Caco-2 (cell line): ENCODE results near the gene FUT7. TPM values are rescaled to one million over a fixed set of nuclear protein-coding genes. Genes with fewer than 3 reads are reported as not detected.

Experiments
- BruUV-seq: library from RNA; stranded (reverse); fragments of 400-500 nt; replicated peaks from 2 replicates; lab custom pipeline; 2021; lab: Mats Ljungman, UMichigan
- CTCF ChIA-PET: fragments of 300-600 bp; sonication (Branson Sonifier 250); formaldehyde crosslinking; loops from one replicate; lab custom pipeline; 2022; ENCODE audit warnings: antibody characterized with exemption; lab: Charles Lee
- POLR2A ChIA-PET: fragments of 300-600 bp; sonication (Branson Sonifier 250); formaldehyde crosslinking; loops from one replicate; lab custom pipeline; 2022; ENCODE audit warnings: antibody characterized with exemption; lab: Charles Lee
- DNase-seq, 2 experiments: peaks; one replicate each; pipeline versions ENCODE4 v3.0.0 to v3.0.0-alpha.2; 2020 to 2022
- H3K27me3 ChIP-seq: replicated peaks from 2 replicates; pipeline ENCODE4 v1.6.0; 2011; ENCODE audit warnings: low read length; ENCODE audit not compliant: control insufficient read depth, insufficient read depth
- H3K36me3 ChIP-seq: 2 replicates; pipeline ENCODE4 v1.5.1; 2011; ENCODE audit warnings: low read length; ENCODE audit not compliant: control insufficient read depth, insufficient read depth
- H3K4me1 ChIP-seq: fragments of 250-450 bp; sonication (Bioruptor Pico); 2 replicates; pipeline ENCODE4 v1.5.1; 2020; ENCODE audit warnings: mild to moderate bottlenecking
- H3K4me3 ChIP-seq: 2 replicates; pipeline ENCODE4 v1.5.1; 2011; ENCODE audit warnings: low read depth, mild to moderate bottlenecking, control low read depth, low read length
- H3K9me3 ChIP-seq: fragments of 250-450 bp; sonication (Bioruptor Pico); 2 replicates; pipeline ENCODE4 v1.5.1; 2020; ENCODE audit warnings: mild to moderate bottlenecking, moderate library complexity
- H3K27ac Mint-ChIP-seq: one replicate; pipeline ENCODE4 v1.8.0; 2022; ENCODE audit warnings: mixed read lengths; ENCODE audit not compliant: unreplicated experiment
- H3K27me3 Mint-ChIP-seq: one replicate; pipeline ENCODE4 v1.8.0; 2022; ENCODE audit warnings: mixed read lengths; ENCODE audit not compliant: insufficient read depth, unreplicated experiment
- H3K36me3 Mint-ChIP-seq: one replicate; pipeline ENCODE4 v1.8.0; 2022; ENCODE audit warnings: mild to moderate bottlenecking, mixed read lengths; ENCODE audit not compliant: insufficient read depth, unreplicated experiment
- H3K4me1 Mint-ChIP-seq: one replicate; pipeline ENCODE4 v1.8.0; 2022; ENCODE audit warnings: low read depth, mixed read lengths; ENCODE audit not compliant: unreplicated experiment
- H3K4me3 Mint-ChIP-seq: one replicate; pipeline ENCODE4 v1.8.0; 2022; ENCODE audit warnings: mild to moderate bottlenecking, moderate library complexity, mixed read lengths; ENCODE audit not compliant: unreplicated experiment
- H3K9me3 Mint-ChIP-seq: one replicate; pipeline ENCODE4 v1.8.0; 2022; ENCODE audit warnings: mixed read lengths; ENCODE audit not compliant: unreplicated experiment
- intact Hi-C: fragments of 100-400 bp; cut with micrococcal nuclease; formaldehyde crosslinking; loops from one replicate; pipeline ENCODE4 v1.10.0; 2022; ENCODE audit not compliant: unreplicated experiment
- total RNA-seq: library from RNA; stranded (reverse); gene quantifications from 2 replicates; pipeline ENCODE4 v1.2.3, GENCODE V29; 2022
- TF ChIP-seq, protein P1 (sequence below), 2 experiments: fragments of 200-600 bp in 1 of 2; IDR thresholded peaks; 1 replicate in 1 of 2; 2 replicates in 1 of 2; pipeline versions ENCODE4 v1.5.1 to v1.8.0; 2011 to 2022; ENCODE audit warnings: antibody characterized with exemption in 1 of 2, control low read depth in 1 of 2, inconsistent platforms in 1 of 2, low read depth in 1 of 2, low read length in 1 of 2, mild to moderate bottlenecking in 1 of 2, moderate library complexity in 1 of 2; ENCODE audit not compliant: insufficient read depth in 1 of 2, severe bottlenecking in 1 of 2, unreplicated experiment in 1 of 2

FUT7 gene
- total RNA-seq, 1 experiment from 2014 or later: not detected

GRCh38 chr9:136983656-136984314 is 48.1 kb downstream of the FUT7 start:
- no peak for DNase-seq
- Mint-ChIP-seq H3K4me1 (peaks cover 10% of the 10 kb centered on the region), H3K36me3 (no peaks in the 10 kb centered on the region), H3K27me3 (no peaks in the 10 kb centered on the region), H3K9me3 (no peaks in the 10 kb centered on the region), H3K27ac (no peak overlapping the region), H3K4me3 (no peak overlapping the region)
- H3K4me1 ChIP-seq: peaks cover 8% of the 10 kb centered on the region
- no peaks in the 10 kb centered on the region for H3K36me3 ChIP-seq
- no peaks in the 10 kb centered on the region for H3K27me3 ChIP-seq
- H3K9me3 ChIP-seq: no peaks in the 10 kb centered on the region
- intact Hi-C loops: no loop called here
- ChIA-PET CTCF (no interaction called here), POLR2A (no interaction called here)
- no TSS peak for BruUV-seq
- TF ChIP-seq, protein P1, sequence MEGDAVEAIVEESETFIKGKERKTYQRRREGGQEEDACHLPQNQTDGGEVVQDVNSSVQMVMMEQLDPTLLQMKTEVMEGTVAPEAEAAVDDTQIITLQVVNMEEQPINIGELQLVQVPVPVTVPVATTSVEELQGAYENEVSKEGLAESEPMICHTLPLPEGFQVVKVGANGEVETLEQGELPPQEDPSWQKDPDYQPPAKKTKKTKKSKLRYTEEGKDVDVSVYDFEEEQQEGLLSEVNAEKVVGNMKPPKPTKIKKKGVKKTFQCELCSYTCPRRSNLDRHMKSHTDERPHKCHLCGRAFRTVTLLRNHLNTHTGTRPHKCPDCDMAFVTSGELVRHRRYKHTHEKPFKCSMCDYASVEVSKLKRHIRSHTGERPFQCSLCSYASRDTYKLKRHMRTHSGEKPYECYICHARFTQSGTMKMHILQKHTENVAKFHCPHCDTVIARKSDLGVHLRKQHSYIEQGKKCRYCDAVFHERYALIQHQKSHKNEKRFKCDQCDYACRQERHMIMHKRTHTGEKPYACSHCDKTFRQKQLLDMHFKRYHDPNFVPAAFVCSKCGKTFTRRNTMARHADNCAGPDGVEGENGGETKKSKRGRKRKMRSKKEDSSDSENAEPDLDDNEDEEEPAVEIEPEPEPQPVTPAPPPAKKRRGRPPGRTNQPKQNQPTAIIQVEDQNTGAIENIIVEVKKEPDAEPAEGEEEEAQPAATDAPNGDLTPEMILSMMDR (IDR thresholded peaks at IDR 0.05; ENCODE audit: insufficient read depth in 1 of 2, low read depth in 1 of 2, low read length in 1 of 2, severe bottlenecking in 1 of 2, unreplicated experiment in 1 of 2): no peak
- no peak overlapping the region for H3K4me3 ChIP-seq

- Histone ChIP-seq H3K36me3 (no peaks in the 10 kb centered on the region), H3K4me3 (no peak overlapping the region), H3K27me3 (no peaks in the 10 kb centered on the region), H3K4me1 (peaks cover 4% of the 10 kb centered on the region; the same call in 1 of the 2 replicates), H3K9me3 (no peaks in the 10 kb centered on the region)
- TF ChIP-seq, protein P1 (IDR thresholded peaks at IDR 0.05; ENCODE audit: insufficient read depth in 1 of 2, low read depth in 1 of 2, low read length in 1 of 2, severe bottlenecking in 1 of 2, unreplicated experiment in 1 of 2): no peak
- no peak overlapping the region for H3K4me3 Mint-ChIP-seq
- H3K36me3 Mint-ChIP-seq: no peaks in the 10 kb centered on the region
- H3K9me3 Mint-ChIP-seq: no peaks in the 10 kb centered on the region
- ChIA-PET POLR2A (no interaction called here), CTCF (no interaction called here)
- H3K27me3 Mint-ChIP-seq: no peaks in the 10 kb centered on the region
- intact Hi-C loops: no loop called here
- DNase-seq: no peak
- H3K4me1 Mint-ChIP-seq: peaks cover 7% of the 10 kb centered on the region
- no TSS peak for BruUV-seq
- no peak overlapping the region for H3K27ac Mint-ChIP-seq
Measured at GRCh38 chr9:136983167-136983566, 48.7 kb downstream of the FUT7 start.

DNA sequence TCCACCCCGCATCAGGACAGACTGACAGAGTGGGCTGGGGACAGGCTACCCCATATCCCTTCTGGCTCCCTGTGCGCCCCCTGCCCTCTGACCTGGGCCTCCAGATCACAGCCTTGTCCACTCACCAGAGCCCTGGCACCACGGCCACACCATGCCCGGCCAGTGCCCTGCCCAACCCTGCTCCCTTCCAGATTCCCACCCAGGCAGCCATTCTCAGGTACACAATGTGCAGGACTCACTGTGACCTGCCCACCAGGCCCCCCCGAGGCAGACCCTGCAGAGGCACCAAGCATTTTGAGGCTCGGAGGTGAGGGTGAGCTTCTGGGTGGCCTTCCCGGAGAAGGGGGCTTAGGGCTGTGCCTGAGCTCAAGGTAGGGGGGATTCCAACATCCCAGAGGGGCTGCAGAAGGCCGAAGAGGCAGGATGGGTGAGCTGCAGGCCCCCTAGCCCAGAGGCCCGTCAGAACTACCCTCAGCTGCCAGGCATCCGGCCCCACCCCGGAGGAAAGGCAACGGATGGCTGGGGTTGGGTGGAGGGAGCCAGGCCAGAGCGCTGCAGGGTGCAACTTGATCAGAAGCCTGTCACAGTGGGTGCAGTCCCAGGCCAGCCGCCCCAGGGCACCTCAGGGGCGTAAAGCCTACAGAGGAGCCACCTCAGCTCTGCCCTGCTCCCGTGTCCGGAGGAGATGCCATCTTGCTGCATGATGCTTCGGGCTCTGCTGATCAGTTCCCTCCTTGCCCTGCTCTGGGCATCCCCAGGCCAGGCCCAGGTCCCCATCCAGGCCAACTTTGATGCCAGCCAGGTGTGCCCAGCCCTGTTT is 49.4 kb downstream of the FUT7 start, which contains the start of gene LCNL1:
Gene LCNL1, plus strand, starts transcription at position 762 of the 820 bp plus-strand sequence. CDS start 594 bp downstream, outside the sequence.
- DNase-seq: no peak
- BruUV-seq: no TSS peak
- H3K36me3 ChIP-seq: no peaks in the 10 kb centered on the region
- no peaks in the 10 kb centered on the region for H3K27me3 ChIP-seq
- Mint-ChIP-seq H3K27me3 (no peaks in the 10 kb centered on the region), H3K36me3 (no peaks in the 10 kb centered on the region), H3K4me3 (no peak within 1 kb of the TSS), H3K27ac (no peak within 1 kb of the TSS), H3K4me1 (no peaks in the 10 kb centered on the region), H3K9me3 (no peaks in the 10 kb centered on the region)
- H3K9me3 ChIP-seq: no peaks in the 10 kb centered on the region
- ChIA-PET POLR2A (no interaction called here), CTCF (no interaction called here)
- no peak within 1 kb of the TSS for H3K4me3 ChIP-seq
- intact Hi-C loops: no loop called here
- H3K4me1 ChIP-seq: no peaks in the 10 kb centered on the region
- TF ChIP-seq, protein P1 (IDR thresholded peaks at IDR 0.05; ENCODE audit: insufficient read depth in 1 of 2, low read depth in 1 of 2, low read length in 1 of 2, severe bottlenecking in 1 of 2, unreplicated experiment in 1 of 2): no peak
